Subcutaneous adipose tissue (tissue), 4 donors: Measurements from ENCODE around the gene ANKS1B. TPM values are rescaled to one million over a fixed set of nuclear protein-coding genes. Genes with fewer than 3 reads are reported as not detected.

Experiments used
- total RNA-seq, 4 donors: library from RNA; depleted of rRNA; stranded (reverse); fragments of >200 nt; gene quantifications; one replicate each; pipeline ENCODE4 v1.1.0, GENCODE V29; 2016
- TF ChIP-seq, protein P1 (sequence below): fragments of 450-650 bp; IDR thresholded peaks from one replicate; pipeline ENCODE4 v1.5.1; 2016; ENCODE audit warnings: low read depth, mild to moderate bottlenecking, control low read depth, antibody characterized with exemption, moderate library complexity

ANKS1B gene
- total RNA-seq, 4 donors from 2014 or later, result 4.5 to 15.4 (median 10.1) TPM

DNA sequence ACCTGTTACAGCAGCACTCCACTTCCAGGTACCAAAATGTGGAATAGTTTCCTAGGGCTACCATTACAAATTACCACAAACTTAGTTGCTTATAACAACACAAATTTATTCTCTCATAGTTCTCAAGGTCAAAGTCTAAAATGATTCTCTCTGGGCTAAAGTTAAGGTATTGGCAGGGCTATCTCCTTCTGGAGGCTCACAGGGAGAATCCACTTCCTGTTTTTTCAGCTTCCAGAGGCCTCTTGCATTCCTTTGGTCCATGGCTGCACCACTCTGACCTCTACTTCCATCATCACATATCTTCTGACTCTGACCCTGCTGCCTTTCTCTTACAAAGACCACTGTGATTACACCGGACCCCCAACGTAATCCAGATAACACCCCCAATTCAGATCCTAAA lies 340.1 kb downstream of the ANKS1B start:
- TF ChIP-seq, protein P1, sequence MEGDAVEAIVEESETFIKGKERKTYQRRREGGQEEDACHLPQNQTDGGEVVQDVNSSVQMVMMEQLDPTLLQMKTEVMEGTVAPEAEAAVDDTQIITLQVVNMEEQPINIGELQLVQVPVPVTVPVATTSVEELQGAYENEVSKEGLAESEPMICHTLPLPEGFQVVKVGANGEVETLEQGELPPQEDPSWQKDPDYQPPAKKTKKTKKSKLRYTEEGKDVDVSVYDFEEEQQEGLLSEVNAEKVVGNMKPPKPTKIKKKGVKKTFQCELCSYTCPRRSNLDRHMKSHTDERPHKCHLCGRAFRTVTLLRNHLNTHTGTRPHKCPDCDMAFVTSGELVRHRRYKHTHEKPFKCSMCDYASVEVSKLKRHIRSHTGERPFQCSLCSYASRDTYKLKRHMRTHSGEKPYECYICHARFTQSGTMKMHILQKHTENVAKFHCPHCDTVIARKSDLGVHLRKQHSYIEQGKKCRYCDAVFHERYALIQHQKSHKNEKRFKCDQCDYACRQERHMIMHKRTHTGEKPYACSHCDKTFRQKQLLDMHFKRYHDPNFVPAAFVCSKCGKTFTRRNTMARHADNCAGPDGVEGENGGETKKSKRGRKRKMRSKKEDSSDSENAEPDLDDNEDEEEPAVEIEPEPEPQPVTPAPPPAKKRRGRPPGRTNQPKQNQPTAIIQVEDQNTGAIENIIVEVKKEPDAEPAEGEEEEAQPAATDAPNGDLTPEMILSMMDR, result no peak

DNA sequence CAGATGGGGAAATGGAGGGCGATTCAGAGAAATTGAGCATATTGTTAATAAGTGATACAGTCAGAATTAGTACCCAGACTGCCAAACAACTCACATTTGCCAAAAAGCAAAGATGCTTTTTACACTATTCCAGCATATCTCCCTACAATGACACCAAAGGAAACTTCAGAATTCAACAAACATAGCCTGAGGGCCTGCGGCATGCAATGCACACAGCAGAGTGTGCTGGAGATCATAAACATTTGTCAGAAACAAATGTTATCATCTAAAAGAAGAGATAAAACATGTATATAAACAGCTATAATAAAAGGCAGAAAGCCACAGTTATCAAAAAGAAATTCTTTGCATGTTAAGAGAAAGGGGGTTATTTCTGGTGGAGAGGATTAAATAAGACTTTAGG lies 357.3 kb downstream of the ANKS1B start:
- TF ChIP-seq, protein P1, result no peak

DNA sequence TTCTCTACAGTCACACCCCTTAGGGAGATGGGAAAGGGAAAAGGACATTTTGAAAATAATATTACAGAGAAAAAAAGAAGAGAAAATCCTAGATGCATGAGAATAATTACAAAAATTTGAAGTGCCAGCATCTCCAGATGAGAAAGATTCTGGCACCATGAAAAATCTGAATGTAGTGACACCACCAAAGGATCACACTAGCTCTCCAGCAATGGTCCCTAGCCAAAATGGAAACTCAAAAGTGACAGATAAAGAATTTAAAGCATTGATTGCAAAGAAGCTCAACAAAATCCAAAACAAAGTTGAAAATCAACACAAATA lies 364.6 kb downstream of the ANKS1B start:
- TF ChIP-seq, protein P1, result no peak

DNA sequence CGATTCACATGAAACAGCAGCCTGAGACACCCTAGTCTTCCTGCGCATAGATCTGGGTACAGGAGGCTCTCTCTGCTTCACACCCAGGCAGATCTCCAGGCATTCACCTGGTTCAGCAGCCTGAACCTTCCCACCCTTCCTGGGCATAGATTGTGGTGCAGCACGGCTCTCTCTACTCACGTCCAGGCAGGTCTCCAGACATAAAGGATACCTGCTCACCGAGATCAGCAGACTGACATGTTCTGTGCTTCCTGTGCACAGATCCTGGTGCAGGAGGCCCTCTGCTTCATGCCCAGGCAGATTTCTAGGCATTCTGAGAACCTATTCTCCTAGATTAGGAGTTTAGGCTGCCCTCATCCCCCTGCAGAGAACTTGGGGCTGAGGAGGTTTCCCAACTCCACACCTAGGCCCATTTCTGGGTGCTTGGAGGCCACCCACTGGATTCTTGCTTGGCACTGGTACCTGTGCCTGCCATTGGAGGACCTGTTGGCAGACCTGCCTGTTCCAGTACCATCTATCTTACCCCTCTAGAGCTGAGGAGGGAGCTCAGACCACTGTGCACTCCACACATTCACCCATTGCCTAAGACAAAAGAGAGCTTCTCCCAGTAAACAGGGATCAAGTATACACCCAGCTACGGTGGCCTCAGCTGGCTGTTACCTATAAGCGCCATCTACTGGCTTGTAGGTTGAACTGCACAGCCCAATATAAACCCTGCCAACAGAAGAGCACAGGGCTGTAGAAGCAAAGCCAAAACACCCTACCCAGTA lies 365.2 kb downstream of the ANKS1B start:
- TF ChIP-seq, protein P1, result no peak

DNA sequence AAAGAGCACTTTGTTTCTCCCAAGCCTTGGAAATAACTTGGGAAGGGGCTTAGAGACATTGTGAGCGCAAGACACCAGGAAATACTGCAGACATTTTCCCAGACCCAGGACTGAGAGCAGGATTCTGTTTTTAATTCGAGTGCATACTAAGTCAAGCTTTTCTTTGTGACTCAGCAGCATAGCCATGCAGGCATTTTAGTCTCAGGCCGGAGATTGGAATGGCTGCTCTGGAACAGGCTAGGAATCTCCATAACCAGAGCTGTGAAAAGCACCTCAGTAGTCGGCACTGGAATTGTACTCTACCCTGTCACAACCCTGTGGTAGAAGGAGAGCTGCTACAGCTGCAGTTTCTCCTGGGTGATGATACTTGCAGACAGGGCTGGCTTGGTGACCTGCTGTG lies 366.1 kb downstream of the ANKS1B start:
- TF ChIP-seq, protein P1, result no peak

DNA sequence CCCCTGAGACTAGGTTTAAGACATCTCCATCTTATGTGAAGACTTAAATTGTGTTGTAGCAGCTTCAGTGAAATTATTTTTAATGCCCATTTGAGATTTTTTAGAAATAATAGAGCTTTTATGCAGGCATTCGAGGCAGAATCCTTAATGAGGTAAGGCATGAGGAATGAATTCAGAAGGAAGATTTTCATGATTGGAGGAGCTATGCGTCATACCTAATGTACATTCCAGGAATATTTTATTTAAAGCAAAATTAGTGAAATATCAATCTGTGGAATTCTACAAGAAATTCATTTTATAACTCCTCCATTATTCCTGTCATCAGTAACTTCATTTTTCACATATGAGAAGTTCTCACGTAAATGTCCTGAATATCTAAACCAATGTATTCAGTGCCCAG lies 373.1 kb downstream of the ANKS1B start:
- TF ChIP-seq, protein P1, result no peak

DNA sequence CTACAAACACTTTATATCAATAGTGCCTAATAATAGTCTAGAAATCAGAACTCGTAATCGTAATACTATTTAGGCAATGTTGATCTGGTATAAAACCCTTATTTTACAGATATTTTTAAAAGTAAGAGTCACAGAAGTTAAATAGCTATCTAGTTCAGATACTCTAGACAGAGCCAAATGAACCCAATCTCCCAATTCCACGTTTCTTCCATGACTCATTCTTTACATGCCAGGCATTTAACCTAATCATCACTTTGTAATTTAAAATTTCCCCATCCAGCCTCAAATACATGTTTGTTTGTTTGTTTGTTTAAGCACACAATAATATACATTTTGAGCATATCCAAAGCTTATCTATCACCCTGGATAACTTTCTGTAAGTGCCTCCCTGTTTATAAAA lies 373.6 kb downstream of the ANKS1B start:
- TF ChIP-seq, protein P1, result no peak
